ENCODE measurements around the gene STUB1. TPM values are rescaled to one million over a fixed set of nuclear protein-coding genes. Genes with fewer than 3 reads are reported as not detected.

Gene STUB1
- total RNA-seq, 4 donors from 2014 or later = 152 to 213 (median 186) TPM

DNA sequence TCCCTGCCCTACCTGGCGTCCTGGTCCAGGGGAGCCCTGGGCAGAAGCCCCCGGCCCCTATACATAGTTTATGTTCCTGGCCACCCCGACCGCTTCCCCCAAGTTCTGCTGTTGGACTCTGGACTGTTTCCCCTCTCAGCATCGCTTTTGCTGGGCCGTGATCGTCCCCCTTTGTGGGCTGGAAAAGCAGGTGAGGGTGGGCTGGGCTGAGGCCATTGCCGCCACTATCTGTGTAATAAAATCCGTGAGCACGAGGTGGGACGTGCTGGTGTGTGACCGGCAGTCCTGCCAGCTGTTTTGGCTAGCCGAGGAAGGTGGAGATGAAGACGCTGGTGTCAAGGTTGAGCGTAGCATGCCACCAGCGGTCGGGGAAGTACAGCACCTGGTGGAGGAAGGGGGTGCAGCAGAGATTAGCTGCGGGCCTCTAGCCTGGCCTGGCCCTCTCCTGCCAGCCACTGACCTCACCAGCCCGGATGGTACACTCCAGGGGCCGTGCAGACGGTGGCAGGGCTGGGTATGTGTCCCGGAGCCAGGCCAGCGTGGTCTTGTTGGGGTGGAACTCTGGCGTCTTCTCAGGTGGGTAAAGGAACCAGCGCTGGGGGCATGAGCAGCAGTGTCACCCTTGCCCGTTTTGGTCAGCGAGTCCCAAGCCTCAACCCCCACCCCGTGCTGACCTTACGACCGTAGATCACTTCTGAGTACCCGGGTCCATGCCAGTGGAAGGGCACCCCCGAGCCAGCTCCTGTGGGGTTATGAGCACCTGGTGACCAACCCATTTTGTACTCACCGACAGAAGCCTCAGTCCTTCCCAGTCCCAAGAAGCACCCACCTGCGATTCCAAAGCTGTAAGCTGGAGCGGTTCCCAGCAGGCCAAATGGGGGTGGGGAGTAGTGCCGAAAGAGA is 2.5 kb downstream of the STUB1 start:
- Histone ChIP-seq H3K27me3 (no peaks in the 10 kb centered on the region), H3K27ac (no peak overlapping the region), H3K4me1 (peaks cover 0 to 65% (median 41%) of the 10 kb centered on the region in 4 donors), H3K4me3 (no peak overlapping the region), H3K9me3 (no peaks in the 10 kb centered on the region), H3K36me3 (peaks cover 0 to 49% (median 15%) of the 10 kb centered on the region in 3 donors)
- no peak for DNase-seq (ENCODE audit: low spot score in 2 of 2)
- TF ChIP-seq, protein P1, sequence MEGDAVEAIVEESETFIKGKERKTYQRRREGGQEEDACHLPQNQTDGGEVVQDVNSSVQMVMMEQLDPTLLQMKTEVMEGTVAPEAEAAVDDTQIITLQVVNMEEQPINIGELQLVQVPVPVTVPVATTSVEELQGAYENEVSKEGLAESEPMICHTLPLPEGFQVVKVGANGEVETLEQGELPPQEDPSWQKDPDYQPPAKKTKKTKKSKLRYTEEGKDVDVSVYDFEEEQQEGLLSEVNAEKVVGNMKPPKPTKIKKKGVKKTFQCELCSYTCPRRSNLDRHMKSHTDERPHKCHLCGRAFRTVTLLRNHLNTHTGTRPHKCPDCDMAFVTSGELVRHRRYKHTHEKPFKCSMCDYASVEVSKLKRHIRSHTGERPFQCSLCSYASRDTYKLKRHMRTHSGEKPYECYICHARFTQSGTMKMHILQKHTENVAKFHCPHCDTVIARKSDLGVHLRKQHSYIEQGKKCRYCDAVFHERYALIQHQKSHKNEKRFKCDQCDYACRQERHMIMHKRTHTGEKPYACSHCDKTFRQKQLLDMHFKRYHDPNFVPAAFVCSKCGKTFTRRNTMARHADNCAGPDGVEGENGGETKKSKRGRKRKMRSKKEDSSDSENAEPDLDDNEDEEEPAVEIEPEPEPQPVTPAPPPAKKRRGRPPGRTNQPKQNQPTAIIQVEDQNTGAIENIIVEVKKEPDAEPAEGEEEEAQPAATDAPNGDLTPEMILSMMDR (IDR thresholded peaks at IDR 0.05) = no peak
- TF ChIP-seq EP300 (IDR thresholded peaks at IDR 0.05) = no peak
- WGBS, 2 donors = 82 to 85% methylated on average over 34 to 36 of the region's 36 CpGs

DNA sequence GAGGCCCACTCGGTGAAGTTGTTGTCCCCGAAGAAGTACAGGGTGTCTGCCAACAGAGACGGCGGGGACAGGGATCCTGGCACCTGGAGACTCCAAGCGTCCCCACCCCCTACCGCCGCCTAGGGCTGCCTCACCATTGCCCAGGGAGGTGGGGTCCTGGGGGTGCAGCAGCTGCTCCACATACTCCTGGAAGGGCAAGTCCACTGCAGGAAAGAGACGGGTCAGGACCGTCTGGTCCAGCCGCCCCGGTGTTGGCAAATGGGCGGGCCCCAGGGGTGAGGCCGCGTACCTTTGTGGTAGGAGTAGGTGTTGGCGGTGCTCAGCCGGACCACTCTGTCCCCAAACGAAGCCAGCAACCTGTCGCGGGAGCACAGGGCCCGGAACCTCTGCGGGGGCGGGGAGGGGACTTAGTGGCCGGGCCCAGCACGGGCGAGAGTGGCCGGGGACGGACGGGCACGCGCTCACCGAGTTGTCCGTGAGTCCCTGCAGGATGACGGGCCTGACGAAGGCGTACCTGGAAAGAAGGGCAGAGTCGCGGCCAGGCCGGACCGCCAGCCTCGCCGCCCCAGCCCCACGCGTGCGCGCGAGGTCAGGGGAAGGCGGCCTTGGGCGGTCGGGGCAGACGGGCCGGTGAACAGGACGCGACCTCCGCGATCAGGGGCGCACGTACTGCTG is 3.3 kb downstream of the STUB1 start:
- H3K27ac ChIP-seq = peak overlapping the region in 2 of 4 donors; percentile 76 to 84
- peaks cover 0 to 73% (median 39%) of the 10 kb centered on the region in 4 donors for H3K4me1 ChIP-seq
- H3K4me3 ChIP-seq = peak overlapping the region; percentile 56 to 84 (median 72)
- H3K27me3 ChIP-seq = no peaks in the 10 kb centered on the region
- no peak for DNase-seq (ENCODE audit: low spot score in 2 of 2)
- whole genome bisulfite sequencing, 2 donors = 17 to 43% methylated on average over 17 to 55 of the region's 57 CpGs
- H3K9me3 ChIP-seq = no peaks in the 10 kb centered on the region
- peaks cover 0 to 53% (median 15%) of the 10 kb centered on the region in 3 donors for H3K36me3 ChIP-seq
- TF ChIP-seq EP300 (IDR thresholded peaks at IDR 0.05) = no peak
- no peak for TF ChIP-seq POLR2A (IDR thresholded peaks at IDR 0.05)
- TF ChIP-seq, protein P1 (IDR thresholded peaks at IDR 0.05) = no peak

DNA sequence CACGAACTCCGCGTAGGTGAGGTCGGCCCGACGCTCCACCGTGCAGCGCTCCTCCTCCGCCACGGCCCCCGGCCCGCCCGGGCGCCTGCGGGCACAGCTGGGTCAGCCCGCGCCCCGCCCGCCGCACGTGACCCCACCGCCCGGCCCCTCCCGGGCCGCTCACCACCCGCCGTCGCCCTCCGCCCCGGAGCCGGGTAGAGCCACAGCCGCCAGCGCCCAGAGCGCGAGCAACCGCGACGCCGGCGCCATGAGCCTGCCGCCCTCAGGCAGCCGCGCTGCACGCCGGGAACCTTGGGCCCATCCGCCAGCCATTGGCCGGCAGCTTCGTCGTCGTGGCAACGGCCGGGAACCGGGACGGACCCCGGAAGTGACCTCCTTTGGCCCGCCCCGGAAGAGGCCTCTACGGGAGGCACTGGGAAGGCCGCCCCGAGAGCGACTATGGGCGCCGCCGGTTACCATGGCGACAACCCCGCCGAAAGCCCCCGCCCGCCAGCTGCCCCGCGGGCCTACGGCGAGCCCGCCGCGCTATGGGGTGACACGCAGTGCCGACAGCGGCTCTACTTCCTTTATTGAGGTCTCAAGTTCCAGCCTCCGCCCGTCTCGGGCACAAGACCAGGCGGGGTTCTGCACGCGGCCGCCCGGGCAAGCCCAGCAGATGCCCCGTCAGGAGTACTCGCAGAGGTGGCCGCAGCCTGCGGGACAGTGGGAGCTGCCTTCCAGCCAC is 4.0 kb downstream of the STUB1 start, which contains the start of gene JMJD8:
JMJD8 (minus strand) TSS at position 264 of the 724 bp plus-strand sequence; CDS start at position 249, 15 bp downstream.
- peaks cover 0 to 74% (median 42%) of the 10 kb centered on the region in 4 donors for H3K4me1 ChIP-seq
- H3K27me3 ChIP-seq = no peaks in the 10 kb centered on the region
- WGBS, 2 donors = 4 to 30% methylated on average over 6 to 73 of the region's 91 CpGs
- H3K36me3 ChIP-seq = peaks cover 0 to 53% (median 15%) of the 10 kb centered on the region in 3 donors
- DNase-seq (ENCODE audit: low spot score in 2 of 2) = peak; percentile 93 to 95
- TF ChIP-seq POLR2A (IDR thresholded peaks at IDR 0.05) (peak in 1 of 2 donors; percentile 39), EP300 (IDR thresholded peaks at IDR 0.05) (peak; percentile 85)
- TF ChIP-seq, protein P1 (IDR thresholded peaks at IDR 0.05) = peak in 1 of 5 experiments; percentile 11
- no peaks in the 10 kb centered on the region for H3K9me3 ChIP-seq
- H3K27ac ChIP-seq = peak within 1 kb of the TSS; percentile 49 to 84 (median 80)
- peak within 1 kb of the TSS; percentile 56 to 84 (median 72) for H3K4me3 ChIP-seq

DNA sequence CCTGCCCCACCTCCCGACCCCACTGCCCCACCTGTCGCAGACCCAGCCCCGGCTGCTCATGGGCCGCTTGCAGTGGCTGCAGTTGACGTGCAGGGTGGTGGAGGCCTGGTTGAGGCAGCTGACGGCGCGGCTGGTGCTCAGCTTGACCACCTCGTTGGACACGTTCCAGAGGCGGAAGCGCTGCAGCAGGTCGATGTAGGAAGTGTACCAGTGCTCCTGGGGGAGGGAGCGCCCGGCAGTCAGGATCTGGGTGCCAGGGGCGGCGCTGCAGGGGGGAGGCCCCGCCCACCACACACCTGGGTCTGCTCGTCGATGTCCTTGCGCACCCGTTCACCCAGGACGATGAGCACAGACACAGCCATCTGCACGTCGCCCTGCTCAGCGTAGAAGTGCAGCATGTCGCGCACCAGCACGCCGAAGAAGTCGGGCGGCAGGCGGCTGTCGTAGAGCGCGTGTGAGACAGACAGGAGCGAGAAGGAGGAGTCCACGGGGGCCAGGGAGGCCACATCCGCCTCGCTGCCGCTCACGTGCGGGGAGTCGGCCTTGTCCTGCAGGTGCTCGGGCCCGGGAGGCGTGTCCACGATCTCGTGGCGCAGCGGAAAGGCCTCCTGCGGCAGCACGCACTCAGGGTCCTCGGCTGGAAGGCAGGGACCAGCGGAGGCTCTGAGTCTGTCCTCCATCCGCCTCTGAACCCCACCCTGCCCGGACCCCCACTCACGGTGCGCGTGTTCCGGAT is 4.9 kb downstream of the STUB1 start:
- Histone ChIP-seq H3K4me1 (peaks cover 0 to 76% (median 46%) of the 10 kb centered on the region in 4 donors), H3K27me3 (no peaks in the 10 kb centered on the region), H3K27ac (peak overlapping the region in 3 of 4 donors; percentile 76 to 84 (median 84)), H3K9me3 (no peaks in the 10 kb centered on the region), H3K4me3 (peak overlapping the region; percentile 55 to 78 (median 61)), H3K36me3 (peaks cover 0 to 53% (median 15%) of the 10 kb centered on the region in 3 donors)
- WGBS, 2 donors = 90 to 93% methylated on average over 53 to 55 of the region's 61 CpGs
- TF ChIP-seq POLR2A (IDR thresholded peaks at IDR 0.05) (no peak), EP300 (IDR thresholded peaks at IDR 0.05) (no peak)
- TF ChIP-seq, protein P1 (IDR thresholded peaks at IDR 0.05) = no peak
- DNase-seq (ENCODE audit: low spot score in 2 of 2) = no peak

Data from tibial nerve (tissue), 4 donors.